ENCODE results near the gene AOPEP.
"Not testable (repeated sequence)": the region's sequence is repeated elsewhere in the genome, so short reads cannot be mapped to it uniquely, and the experiment has no call there.

Gene AOPEP

DNA sequence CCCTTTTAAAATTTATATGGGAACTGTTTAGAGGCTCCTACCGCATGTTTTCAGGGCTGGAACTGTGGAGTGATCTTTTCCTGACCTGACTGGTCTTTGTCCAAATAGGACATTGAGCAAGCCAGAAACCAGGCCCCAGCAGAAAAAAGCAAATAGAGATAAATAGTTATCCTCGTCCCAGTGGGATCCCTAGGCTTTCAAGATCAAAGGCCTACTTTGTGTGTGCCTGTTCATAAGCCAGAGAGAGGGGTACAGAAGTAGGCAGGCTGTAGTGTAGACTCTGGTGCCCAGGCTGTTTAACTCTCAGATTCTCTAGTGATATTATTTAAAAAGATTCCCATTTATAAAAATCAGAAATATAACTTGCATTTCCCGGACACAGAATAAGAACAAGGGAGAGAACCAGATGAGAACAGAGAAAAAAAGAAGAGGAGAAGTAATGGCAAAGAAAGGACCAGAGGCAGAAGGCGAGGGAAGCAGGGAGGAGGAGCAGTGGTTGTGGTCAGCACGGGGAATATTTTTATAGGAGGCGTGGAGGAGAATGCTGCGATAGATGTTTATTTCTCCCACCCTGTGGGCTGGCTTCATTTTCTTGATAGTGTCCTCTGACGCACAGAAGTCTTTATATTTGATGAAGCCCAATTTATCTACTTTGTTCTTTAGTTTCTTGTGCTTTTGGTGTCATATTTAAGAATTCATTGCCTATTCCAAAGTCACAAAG, 101.2 kb downstream of the AOPEP start:
- DNase-seq, result no peak
- intact Hi-C loops (cut with DNase I), result no loop called here

DNA sequence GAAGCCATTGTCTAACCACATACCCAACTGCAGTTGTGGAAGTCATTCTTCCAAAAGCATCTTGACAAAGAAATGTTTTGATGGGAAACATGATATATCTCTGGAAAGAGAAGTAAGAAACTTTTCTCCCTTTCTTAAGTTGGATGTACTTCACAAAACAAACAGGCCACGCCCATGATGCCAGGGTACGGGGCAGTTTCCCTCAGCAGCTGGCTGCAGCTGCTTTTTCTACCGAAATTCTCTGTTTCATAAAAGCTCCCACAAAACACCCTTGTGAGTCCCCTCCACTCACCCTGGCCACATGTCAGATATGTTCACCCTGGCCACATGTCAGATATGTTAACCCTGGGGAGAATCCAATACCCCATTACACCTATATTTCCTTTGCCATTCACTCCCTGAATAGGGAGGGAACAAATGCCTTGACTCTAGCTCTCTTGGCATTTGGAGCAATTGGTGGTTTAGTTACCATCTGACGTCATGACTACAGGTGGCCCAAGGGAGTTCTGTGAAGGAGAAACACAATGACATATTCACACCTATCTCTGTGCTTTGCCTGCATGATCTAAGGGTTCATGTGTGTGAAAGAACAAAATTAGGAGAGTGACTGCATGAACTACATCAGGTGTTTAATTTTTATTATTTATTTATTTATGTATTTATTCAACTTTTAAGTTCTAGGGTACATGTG, 103.0 kb downstream of the AOPEP start:
- DNase-seq, result no peak
- intact Hi-C loops (cut with DNase I), result no loop called here

DNA sequence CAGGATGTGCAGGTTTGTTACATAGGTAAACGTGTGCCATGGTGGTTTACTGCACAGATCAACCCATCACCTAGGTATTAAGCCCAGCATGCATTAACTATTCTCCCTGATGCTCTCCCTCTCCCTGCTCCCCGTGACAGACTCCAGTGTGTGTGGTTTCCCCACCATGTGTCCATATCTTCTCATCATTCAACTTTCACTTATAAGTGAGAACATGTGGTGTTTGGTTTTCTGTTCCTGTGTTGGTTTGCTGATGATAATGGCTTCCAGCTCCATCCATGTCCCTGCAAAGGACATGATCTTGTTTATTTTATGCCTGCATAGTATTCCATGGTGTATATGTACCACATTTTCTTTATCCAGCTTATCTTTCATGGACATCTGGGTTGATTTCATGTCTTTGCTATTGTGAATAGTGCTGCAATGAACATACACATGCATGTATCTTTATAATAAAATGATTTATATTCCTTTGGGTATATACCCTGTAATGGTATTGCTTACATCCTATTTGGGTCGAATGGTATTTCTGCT, 103.6 kb downstream of the AOPEP start:
- intact Hi-C loops (cut with DNase I); DNase-seq: not testable (repeated sequence)

DNA sequence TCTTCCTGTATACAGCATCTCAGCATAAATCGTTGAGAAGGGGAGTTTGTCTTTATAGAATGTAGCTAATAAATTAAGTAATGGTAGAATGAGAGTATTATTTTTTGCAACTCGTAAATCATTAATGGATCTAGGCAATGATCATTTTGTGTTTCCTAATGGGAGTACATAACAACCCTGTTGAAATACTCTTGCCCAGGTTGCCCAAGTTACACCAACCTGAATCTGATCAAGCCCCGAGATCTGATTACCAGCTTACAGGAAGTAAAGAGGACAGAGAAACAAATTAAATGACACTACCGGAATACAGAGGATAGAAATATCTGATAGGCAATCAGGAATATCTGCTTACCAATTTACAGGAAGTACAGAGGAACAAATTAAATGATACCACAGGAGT, 107.3 kb downstream of the AOPEP start:
- no peak for DNase-seq
- intact Hi-C loops (cut with DNase I), result no loop called here

DNA sequence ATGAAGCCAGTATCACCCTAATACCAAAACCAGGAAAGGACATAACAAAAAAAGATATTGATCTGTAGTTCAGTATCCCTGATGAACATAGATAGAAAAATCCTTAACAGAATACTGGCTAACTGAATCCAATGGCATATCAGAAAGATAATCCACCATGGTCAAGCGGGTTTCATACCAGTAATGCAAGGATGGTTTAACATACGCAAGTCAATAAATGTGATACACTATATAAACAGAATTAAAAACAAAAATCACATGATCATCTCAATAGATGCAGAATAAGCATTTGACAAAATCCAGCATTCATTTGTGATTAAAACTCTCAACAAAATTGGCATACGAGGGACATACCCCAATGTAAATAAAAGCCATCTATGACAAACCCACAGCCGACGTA, 110.9 kb downstream of the AOPEP start:
- DNase-seq, result no peak
- intact Hi-C loops (cut with DNase I), result no loop called here

DNA sequence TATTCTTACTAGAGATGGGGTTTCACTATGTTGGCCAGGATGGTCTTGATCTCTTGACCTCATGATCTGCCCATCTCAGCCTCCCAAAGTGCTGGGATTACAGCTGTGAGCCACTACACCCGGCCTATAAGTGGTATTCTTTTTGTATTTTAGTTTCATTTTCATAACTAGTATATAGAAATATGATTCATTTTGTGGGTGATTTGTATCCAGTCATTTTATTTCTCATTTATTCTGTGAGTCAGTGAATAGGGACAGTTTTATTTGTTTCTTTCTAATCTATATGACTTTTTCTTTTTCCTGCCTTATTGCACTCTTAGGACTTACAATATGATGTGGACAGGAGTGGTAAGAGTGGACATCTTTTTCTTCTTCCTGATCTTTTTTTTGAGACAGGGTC, 112.9 kb downstream of the AOPEP start:
- intact Hi-C loops (cut with DNase I), result no loop called here
- no peak for DNase-seq

DNA sequence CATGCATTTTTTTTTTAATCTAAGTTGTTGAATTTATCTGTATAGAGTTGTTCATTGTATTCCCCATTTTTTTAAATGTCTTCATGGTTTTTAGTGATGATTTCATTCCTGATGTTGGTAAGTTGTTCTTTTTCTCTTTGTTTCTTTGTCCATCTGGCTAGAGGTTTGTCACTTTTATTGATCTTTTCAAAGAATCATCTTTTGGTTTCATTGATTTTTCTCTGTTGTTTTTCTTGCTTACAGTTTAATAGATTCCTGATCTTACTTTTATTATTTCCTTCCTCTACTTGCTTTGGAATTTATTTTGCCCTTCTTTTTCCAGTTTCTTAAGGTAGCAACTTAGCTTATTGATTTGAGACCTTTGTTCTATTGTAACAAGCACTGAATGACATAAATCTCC, 114.2 kb downstream of the AOPEP start:
- intact Hi-C loops (cut with DNase I), result no loop called here
- DNase-seq, result no peak

GRCh38 chr9:94843134-94843533, 116.6 kb downstream of the AOPEP start:
- intact Hi-C loops (cut with DNase I), result no loop called here
- DNase-seq, result no peak

- intact Hi-C loops (cut with DNase I), result no loop called here
Observed at GRCh38 chr9:94846739-94847138, 120.2 kb downstream of the AOPEP start.

GRCh38 chr9:94847486-94847885, 121.0 kb downstream of the AOPEP start:
- intact Hi-C loops (cut with DNase I), result no loop called here
- DNase-seq, result no peak

More at GRCh38 chr9:94846739-94847138, 120.2 kb downstream of the AOPEP start:
- no peak for DNase-seq

- intact Hi-C loops (cut with DNase I); DNase-seq: not testable (repeated sequence)
Observed at GRCh38 chr9:94848791-94849190, 122.3 kb downstream of the AOPEP start.

DNA sequence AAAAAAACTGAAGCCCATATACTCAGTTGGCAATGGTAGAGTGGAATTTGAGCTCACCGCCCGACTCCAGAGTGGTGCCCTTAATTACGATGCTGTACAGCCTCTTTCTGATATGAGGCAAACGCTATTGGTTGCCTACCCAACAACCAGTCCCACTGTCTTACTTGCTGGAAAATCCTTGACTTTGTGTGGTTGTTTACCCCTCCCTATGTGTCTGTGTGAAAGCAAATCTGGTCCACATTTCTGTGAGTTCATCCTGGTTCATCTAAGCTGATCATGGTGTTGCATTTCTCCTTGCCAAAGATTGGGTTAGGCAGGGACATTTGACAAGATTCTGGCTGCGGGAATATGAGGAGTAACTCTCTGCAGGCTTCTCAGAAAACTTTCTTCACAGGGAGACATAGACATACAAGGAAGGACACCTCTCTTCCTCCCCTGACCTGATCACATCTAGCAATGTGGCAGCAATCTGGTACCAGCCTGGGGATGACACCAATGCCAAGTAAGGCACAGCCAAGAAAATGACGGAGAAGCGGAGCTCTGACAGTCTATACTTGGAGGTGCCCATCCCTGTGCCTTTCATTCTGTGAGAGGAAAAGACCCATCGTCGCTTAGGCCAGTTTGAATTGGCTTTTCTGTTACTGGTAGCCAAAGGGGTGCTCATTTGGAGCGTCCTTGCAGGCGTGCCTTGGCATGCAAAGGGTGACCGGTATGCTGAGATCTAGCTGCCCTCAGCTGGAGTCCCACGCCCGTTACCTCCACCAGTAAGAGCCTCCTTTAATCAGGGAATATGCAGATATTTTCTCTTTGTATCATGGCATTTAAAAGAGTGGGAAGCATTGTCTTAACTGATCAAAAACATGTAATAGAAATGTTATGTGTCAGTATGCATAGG, 124.3 kb downstream of the AOPEP start:
- intact Hi-C loops (cut with DNase I), result no loop called here
- no peak for DNase-seq

- intact Hi-C loops (cut with DNase I), result no loop called here
- DNase-seq, result no peak
Observed at GRCh38 chr9:94851467-94851866, 125.0 kb downstream of the AOPEP start.

- intact Hi-C loops (cut with DNase I), result no loop called here
- DNase-seq, result no peak
Observed at GRCh38 chr9:94851892-94852291, 125.4 kb downstream of the AOPEP start.

GRCh38 chr9:94852373-94852772, 125.9 kb downstream of the AOPEP start:
- DNase-seq, result no peak
- intact Hi-C loops (cut with DNase I), result no loop called here

DNA sequence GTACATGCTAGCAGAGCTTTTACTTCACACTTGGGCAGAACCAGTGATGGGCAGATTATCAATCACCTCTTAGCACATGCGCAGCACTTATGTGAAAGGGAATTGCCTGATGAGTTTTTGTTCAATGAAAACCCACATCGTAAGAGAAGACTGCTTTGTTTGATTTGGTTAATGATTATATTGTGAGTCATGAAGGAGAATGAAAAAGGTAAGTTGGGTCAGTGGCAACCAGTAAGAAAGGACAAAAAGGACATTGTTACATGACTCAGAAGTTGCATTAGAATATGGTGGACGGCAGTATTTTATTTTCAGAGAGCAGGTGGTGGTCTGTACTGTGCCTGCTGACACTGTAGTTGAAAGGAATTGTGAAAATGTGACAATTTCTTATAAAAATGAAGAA, 127.4 kb downstream of the AOPEP start:
- DNase-seq, result no peak
- intact Hi-C loops (cut with DNase I), result no loop called here

- intact Hi-C loops (cut with DNase I), result no loop called here
- no peak for DNase-seq
Observed at GRCh38 chr9:94855903-94856302, 129.4 kb downstream of the AOPEP start.

- DNase-seq, result no peak
- intact Hi-C loops (cut with DNase I), result no loop called here
Observed at GRCh38 chr9:94857791-94858190, 131.3 kb downstream of the AOPEP start.

DNA sequence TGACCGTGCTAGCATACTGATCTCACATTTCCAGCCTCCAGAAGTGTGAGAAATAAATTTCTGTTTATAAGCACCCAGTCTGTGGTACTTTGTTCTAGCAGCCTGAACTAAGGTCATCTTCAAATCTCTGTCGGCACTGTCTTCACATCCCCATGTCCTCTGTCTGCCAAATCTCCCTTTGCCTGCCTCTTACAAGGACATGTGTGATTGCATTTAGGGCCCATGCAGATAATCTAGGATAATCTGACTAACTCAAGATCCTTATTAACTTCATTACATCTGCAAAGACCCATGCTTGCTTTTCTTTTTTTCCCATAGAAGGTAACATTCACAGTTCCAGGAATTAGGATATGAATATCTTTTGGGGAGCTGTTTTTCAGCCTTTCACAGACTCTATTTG, 132.7 kb downstream of the AOPEP start:
- DNase-seq, result no peak
- intact Hi-C loops (cut with DNase I), result no loop called here

DNA sequence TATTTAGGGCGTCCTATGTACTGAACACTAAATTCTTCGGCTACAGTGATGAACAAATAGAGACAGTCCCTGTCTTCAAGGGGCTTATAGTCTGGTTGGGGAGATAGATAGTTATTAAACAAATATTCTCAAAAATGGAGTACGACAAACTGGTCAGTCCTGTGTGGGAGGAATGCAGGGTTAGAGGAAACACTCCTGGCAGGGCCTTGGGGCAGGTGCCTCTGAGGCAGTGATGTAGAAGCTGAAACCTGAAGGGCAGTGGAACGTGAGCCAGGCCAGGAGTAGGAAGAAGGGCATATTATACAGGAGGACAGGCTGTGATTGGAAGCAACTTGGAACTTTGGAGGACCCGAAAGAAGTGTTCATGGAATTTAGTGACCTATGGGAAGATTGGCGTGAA, 133.4 kb downstream of the AOPEP start:
- no peak for DNase-seq
- intact Hi-C loops (cut with DNase I), result loop anchor here (10.0 kb wide), 1 partner anchor 55 kb away; no protein-coding TSS in a partner anchor
